Kidney (tissue), 14 donors: ENCODE data around the gene STXBP1. TPM values are rescaled to one million over a fixed set of nuclear protein-coding genes. Genes with fewer than 3 reads are reported as not detected.

ENCODE experiments used
- DNase-seq, 5 donors: peaks; one replicate each; pipeline ENCODE4 v3.0.0-alpha.2; 2013 to 2020
- FAIRE-seq: peaks from 2 replicates; lab custom pipeline; 2012; peaks lifted over from hg19 to GRCh38; lab: Jason Lieb, UNC
- H3K27ac ChIP-seq, 2 donors: one replicate each; pipeline ENCODE4 v1.7.0; 2013; ENCODE audit warnings: low read depth in 2 of 2, low read length in 2 of 2, inconsistent platforms in 1 of 2
- H3K27me3 ChIP-seq: one replicate; pipeline ENCODE4 v1.7.1; 2013; ENCODE audit warnings: low read length, inconsistent platforms; ENCODE audit not compliant: control insufficient read depth, insufficient read depth
- H3K36me3 ChIP-seq, 3 donors: one replicate each; pipeline versions ENCODE4 v1.7.0 to v1.7.1; 2013; ENCODE audit warnings: low read length in 3 of 3, control low read depth in 1 of 3, inconsistent platforms in 1 of 3; ENCODE audit not compliant: insufficient read depth in 3 of 3, control insufficient read depth in 2 of 3
- H3K4me1 ChIP-seq, 3 donors: one replicate each; pipeline versions ENCODE4 v1.7.0 to v1.7.1; 2013; ENCODE audit warnings: low read length in 3 of 3, inconsistent platforms in 1 of 3, low read depth in 1 of 3; ENCODE audit not compliant: control insufficient read depth in 2 of 3, insufficient read depth in 2 of 3
- H3K4me3 ChIP-seq, 3 donors: one replicate each; pipeline versions ENCODE4 v1.7.0 to v1.8.1; 2013; ENCODE audit warnings: low read length in 3 of 3, control low read depth in 1 of 3, inconsistent platforms in 1 of 3
- H3K9ac ChIP-seq, 3 donors: one replicate each; pipeline versions ENCODE4 v1.7.0 to v1.7.1; 2013; ENCODE audit warnings: low read length in 3 of 3, control low read depth in 1 of 3, inconsistent platforms in 1 of 3
- H3K9me3 ChIP-seq, 3 donors: one replicate each; pipeline versions ENCODE4 v1.7.0 to v1.7.1; 2013; ENCODE audit warnings: low read length in 3 of 3, control low read depth in 1 of 3, inconsistent platforms in 1 of 3; ENCODE audit not compliant: control insufficient read depth in 2 of 3, insufficient read depth in 1 of 3
- intact Hi-C: fragments of 100-400 bp; cut with DNase I; formaldehyde crosslinking; loops from one replicate; pipeline ENCODE4 v1.11.1; 2022
- polyA plus RNA-seq: library from polyadenylated mRNA; stranded (reverse); fragments of 350-450 nt; fragmentation: Illumina TruSeq; extraction: RNeasy Lipid Tissue Mini Kit (QIAGEN cat#74804); gene quantifications from one replicate; pipeline ENCODE4 v1.2.3, GENCODE V29; 2014; ENCODE audit warnings: low read depth, low replicate concordance; ENCODE audit not compliant: insufficient read depth
- total RNA-seq: library from RNA; stranded (reverse); fragmentation: NEBNext Ultra II Directional; extraction: Animal tissue kit (Norgen Biotek cat#: 25700); gene quantifications from one replicate; pipeline ENCODE4 v1.2.1, GENCODE V29; 2021
- TF ChIP-seq, protein P1 (sequence below): IDR thresholded peaks from 3 replicates; pipeline ENCODE4 v1.5.1; 2012; ENCODE audit warnings: mild to moderate bottlenecking, moderate library complexity, borderline replicate concordance; ENCODE audit not compliant: insufficient read depth; ENCODE audit errors: extremely low read depth
- donor health status: control.
- donor health status: control.
- donor health status: control.
- donor health status: control.
- donor health status: control.
- donor health status: DM: yes; HTN: yes; CAD: no.
- donor health status: Normal renal cell carcinoma (clear cell type).

The STXBP1 gene
- total and polyA plus RNA-seq, 2 donors from 2014 or later, result 14.3 to 32.8 TPM

DNA sequence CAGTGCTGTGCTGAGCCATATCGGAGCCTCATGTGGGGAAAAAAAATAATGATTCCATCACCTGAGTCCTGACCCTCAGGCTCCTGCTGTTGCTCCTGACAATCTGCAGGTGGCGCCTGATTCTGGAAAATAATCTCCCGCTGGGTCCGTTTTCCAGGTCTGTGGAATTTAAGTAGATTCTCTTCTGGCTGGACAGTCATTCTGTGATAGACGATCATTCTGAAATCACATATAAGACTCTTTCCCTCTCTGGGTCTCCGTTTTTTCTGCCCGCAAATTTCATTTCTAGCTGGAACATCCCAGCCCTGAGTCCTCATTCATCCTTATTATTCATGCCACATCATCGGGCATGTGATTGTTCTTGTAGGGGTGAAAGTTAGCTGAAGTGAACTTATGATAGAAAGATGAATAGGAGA lies 22.1 kb upstream of the STXBP1 start:
- H3K9ac ChIP-seq, result no peak overlapping the region
- no peak overlapping the region for H3K27ac ChIP-seq
- intact Hi-C loops, result loop anchor here (5.0 to 10.0 kb wide), 3 partner anchors 88 to 332 kb away; no protein-coding TSS in a partner anchor
- no peaks in the 10 kb centered on the region for H3K27me3 ChIP-seq
- H3K4me3 ChIP-seq, result no peak overlapping the region
- H3K36me3 ChIP-seq, result no peaks in the 10 kb centered on the region
- TF ChIP-seq, protein P1, sequence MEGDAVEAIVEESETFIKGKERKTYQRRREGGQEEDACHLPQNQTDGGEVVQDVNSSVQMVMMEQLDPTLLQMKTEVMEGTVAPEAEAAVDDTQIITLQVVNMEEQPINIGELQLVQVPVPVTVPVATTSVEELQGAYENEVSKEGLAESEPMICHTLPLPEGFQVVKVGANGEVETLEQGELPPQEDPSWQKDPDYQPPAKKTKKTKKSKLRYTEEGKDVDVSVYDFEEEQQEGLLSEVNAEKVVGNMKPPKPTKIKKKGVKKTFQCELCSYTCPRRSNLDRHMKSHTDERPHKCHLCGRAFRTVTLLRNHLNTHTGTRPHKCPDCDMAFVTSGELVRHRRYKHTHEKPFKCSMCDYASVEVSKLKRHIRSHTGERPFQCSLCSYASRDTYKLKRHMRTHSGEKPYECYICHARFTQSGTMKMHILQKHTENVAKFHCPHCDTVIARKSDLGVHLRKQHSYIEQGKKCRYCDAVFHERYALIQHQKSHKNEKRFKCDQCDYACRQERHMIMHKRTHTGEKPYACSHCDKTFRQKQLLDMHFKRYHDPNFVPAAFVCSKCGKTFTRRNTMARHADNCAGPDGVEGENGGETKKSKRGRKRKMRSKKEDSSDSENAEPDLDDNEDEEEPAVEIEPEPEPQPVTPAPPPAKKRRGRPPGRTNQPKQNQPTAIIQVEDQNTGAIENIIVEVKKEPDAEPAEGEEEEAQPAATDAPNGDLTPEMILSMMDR, result peak; percentile 96
- peak; percentile 81 for FAIRE-seq
- DNase-seq, result peak; percentile 65 to 94 (median 84)
- no peaks in the 10 kb centered on the region for H3K4me1 ChIP-seq
- H3K9me3 ChIP-seq, result no peaks in the 10 kb centered on the region

DNA sequence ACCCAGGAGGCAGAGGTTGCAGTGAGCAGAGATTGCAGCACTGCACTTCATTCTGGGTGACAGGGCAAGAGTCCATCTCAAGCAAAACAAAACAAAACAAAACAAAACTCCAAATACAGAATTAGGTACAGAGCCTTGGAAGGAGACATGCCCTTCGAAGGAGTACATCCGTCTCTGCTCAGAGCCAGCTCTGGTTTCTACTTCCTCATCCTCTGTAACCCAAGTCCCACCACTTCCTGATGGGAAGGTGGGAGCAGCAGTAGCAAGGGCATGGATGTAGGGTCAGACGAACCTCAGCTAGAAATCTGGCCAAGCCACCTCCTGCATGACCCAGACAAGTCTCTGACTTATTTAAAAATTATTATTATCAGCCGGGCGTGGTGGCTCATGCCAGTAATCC lies 16.5 kb upstream of the STXBP1 start:
- Histone ChIP-seq H3K9me3 (no peaks in the 10 kb centered on the region), H3K4me3 (no peak overlapping the region), H3K36me3 (no peaks in the 10 kb centered on the region), H3K27ac (no peak overlapping the region), H3K9ac (no peak overlapping the region), H3K27me3 (no peaks in the 10 kb centered on the region), H3K4me1 (no peaks in the 10 kb centered on the region)
- peak in 1 of 5 donors; percentile 17 for DNase-seq
- no peak for FAIRE-seq
- TF ChIP-seq, protein P1, result no peak
- intact Hi-C loops, result loop anchor here (10.0 kb wide), 1 partner anchor 129 kb away; no protein-coding TSS in a partner anchor

DNA sequence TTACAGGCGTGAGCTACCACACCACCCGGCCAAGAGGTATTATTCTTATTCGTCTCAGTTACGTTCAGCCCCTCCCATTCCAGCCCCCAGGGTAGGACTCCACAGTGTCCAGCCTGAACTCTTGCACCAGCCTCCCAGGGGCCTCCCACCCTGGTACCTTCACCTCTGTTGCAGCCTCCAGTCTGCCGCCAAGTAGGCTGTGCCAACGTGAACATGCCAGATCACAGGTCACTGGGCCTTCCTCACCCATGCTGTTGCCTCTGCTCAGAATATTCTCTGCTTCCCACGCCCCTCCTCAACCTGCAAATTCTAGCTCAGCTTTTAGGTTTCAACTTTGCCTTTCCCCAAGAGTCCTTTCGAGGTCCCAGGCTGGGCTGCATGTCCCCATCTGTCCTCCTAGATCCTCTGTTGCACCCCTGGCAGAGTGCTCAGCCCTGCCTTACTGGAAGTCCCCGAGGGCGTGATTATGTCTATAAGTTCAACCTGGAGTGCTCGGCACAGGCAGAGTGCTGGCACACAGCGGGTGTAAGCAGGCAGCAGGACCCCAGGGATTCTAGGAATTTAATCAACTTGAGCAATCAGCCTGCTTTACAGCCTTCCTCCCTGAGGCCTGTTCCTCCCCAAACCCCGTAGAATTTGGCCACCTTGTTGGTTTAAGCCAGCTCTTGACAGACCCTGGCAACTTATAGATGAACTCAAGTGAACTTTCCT lies 13.1 kb upstream of the STXBP1 start:
- FAIRE-seq (no peak), DNase-seq (peak in 4 of 5 donors; percentile 32 to 51 (median 40))
- Histone ChIP-seq H3K27me3 (no peaks in the 10 kb centered on the region), H3K36me3 (no peaks in the 10 kb centered on the region), H3K27ac (no peak overlapping the region), H3K4me3 (no peak overlapping the region), H3K9ac (no peak overlapping the region), H3K4me1 (no peaks in the 10 kb centered on the region), H3K9me3 (no peaks in the 10 kb centered on the region)
- intact Hi-C loops, result loop anchor here (10.0 kb wide), 1 partner anchor 126 kb away; no protein-coding TSS in a partner anchor
- TF ChIP-seq, protein P1, result no peak
